ENCODE results near the gene LIN9.

LIN9 gene, protein sequence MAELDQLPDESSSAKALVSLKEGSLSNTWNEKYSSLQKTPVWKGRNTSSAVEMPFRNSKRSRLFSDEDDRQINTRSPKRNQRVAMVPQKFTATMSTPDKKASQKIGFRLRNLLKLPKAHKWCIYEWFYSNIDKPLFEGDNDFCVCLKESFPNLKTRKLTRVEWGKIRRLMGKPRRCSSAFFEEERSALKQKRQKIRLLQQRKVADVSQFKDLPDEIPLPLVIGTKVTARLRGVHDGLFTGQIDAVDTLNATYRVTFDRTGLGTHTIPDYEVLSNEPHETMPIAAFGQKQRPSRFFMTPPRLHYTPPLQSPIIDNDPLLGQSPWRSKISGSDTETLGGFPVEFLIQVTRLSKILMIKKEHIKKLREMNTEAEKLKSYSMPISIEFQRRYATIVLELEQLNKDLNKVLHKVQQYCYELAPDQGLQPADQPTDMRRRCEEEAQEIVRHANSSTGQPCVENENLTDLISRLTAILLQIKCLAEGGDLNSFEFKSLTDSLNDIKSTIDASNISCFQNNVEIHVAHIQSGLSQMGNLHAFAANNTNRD

DNA sequence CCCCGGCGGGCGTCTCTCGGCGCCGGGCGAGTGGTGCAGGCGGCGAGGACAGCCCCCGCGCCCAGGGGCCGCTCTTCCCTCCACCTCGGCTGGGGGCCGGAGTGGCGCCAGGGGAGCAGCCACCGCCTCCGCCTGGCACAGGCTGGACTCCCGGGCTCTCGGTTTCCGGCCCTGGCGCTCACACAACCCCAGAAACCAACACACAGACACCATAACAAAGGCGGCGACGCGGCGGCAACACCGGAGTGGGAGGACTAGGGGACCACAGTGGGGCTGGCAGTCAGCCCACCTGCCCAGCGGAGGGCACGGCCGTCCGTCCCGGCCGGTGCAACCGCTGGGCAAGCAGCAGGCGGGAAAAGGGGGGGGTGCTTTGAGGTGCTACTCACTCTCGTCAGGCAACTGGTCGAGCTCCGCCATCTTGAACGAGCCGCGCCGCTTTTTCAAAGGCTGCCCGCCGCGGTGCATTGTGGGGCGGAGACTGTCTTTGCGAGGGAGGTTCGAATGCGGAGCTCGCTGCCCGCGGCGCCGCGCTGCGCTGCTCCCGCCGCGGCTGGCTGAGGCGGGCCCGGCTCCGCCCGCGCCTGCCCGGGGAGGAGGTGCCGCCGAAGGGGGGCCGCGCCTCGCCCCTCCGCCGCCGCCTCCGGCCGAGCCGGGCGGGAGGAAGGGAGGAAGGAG is at the start of gene LIN9:
Gene LIN9, minus strand, starts transcription at position 442 of the 675 bp plus-strand sequence. Its CDS starts 25 bp downstream, at position 417.
- peak within 1 kb of the TSS; percentile 92 for H3K4me3 ChIP-seq (ENCODE audit: low read length)
- DNase-seq (ENCODE audit: low read depth): peak; percentile 94
- TF ChIP-seq, protein P1, sequence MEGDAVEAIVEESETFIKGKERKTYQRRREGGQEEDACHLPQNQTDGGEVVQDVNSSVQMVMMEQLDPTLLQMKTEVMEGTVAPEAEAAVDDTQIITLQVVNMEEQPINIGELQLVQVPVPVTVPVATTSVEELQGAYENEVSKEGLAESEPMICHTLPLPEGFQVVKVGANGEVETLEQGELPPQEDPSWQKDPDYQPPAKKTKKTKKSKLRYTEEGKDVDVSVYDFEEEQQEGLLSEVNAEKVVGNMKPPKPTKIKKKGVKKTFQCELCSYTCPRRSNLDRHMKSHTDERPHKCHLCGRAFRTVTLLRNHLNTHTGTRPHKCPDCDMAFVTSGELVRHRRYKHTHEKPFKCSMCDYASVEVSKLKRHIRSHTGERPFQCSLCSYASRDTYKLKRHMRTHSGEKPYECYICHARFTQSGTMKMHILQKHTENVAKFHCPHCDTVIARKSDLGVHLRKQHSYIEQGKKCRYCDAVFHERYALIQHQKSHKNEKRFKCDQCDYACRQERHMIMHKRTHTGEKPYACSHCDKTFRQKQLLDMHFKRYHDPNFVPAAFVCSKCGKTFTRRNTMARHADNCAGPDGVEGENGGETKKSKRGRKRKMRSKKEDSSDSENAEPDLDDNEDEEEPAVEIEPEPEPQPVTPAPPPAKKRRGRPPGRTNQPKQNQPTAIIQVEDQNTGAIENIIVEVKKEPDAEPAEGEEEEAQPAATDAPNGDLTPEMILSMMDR (IDR thresholded peaks at IDR 0.05; ENCODE audit: insufficient read depth, low read depth, low read length, missing control alignments): no peak

GRCh38 chr1:226357416-226357815 is 48.5 kb upstream of the LIN9 start:
- no peak for DNase-seq (ENCODE audit: low read depth)
- no peak overlapping the region for H3K4me3 ChIP-seq (ENCODE audit: low read length)
- TF ChIP-seq, protein P1 (IDR thresholded peaks at IDR 0.05; ENCODE audit: insufficient read depth, low read depth, low read length, missing control alignments): no peak

- H3K4me3 ChIP-seq (ENCODE audit: low read length): no peak overlapping the region
- no peak for DNase-seq (ENCODE audit: low read depth)
- TF ChIP-seq, protein P1 (IDR thresholded peaks at IDR 0.05; ENCODE audit: insufficient read depth, low read depth, low read length, missing control alignments): no peak
These were observed 46.9 kb upstream of the LIN9 start for GRCh38 chr1:226355669-226356551.

GRCh38 chr1:226355016-226355415 is 46.1 kb upstream of the LIN9 start:
- H3K4me3 ChIP-seq (ENCODE audit: low read length): no peak overlapping the region
- no peak for DNase-seq (ENCODE audit: low read depth)
- TF ChIP-seq, protein P1 (IDR thresholded peaks at IDR 0.05; ENCODE audit: insufficient read depth, low read depth, low read length, missing control alignments): no peak

DNA sequence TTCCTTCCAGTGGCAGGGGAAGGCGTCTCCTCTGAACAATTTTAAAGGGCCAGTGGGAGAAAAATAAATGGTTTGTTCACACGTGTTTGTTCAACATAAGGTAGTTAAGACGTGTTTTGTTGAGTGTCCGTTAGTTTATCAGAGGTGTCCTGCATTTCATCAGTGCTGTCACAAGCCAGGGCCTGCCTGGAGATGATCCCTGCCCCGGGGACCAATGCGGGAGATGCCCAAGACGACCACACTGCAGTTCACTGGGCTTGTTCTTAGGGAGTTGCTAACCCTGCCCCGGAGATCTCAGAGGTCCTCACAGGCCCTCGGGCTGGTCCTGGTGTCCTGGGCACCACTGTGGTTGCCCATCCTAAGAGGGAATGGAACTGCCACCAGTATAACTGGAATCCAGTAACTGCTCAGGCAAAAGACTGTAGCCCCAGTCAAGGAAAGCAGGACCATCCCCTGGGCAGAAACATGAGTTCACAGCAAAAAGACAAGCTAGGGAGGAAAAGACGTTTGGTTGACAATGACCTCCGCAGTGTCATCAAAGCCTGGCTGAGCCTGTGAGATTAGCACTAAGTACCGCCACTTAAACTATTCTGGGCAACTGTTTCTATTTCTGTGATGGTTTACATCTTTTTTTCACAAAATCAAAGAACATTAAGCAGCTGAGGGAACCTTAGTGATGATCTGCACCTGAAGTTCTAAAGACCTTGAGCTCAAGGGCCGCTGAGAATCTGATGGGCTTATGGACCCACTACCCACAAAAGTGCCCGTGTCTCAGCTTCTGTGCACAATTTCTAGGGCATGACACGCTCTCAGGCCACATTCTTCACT is 44.9 kb upstream of the LIN9 start:
- TF ChIP-seq, protein P1 (IDR thresholded peaks at IDR 0.05; ENCODE audit: insufficient read depth, low read depth, low read length, missing control alignments): no peak

DNA sequence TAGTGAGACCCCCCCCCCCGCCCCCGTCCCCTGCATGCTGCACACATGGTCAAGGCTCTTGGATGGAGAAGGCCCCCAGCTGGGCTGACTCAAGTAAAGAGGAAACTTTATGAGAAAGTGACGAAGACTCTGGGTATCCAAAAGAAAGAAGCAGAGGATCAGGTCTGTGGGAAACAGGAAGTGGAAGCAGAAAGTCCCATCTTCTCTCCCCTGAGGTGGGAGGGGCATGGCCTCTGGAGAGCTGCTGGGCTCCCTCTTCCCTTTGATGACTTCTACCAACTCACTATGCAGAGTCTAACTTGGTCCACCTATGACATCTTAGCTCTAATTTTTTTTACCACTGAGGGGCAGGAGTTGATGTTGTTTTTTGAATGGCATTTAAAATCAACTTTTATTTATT is 42.7 kb upstream of the LIN9 start:
- no peak for DNase-seq (ENCODE audit: low read depth)
- TF ChIP-seq, protein P1 (IDR thresholded peaks at IDR 0.05; ENCODE audit: insufficient read depth, low read depth, low read length, missing control alignments): no peak
- H3K4me3 ChIP-seq (ENCODE audit: low read length): no peak overlapping the region

More for the DNA sequence above, 44.9 kb upstream of the LIN9 start:
- DNase-seq (ENCODE audit: low read depth): no peak
- no peak overlapping the region for H3K4me3 ChIP-seq (ENCODE audit: low read length)

Measured in epithelial cell of esophagus (primary cell).